ENCODE data around the gene ZNF423. TPM values are rescaled to one million over a fixed set of nuclear protein-coding genes. Genes with fewer than 3 reads are reported as not detected.

ZNF423 gene
- total and polyA plus RNA-seq, 2 experiments from 2014 or later = 14.9 to 41.8 TPM

- no peak for TF ChIP-seq ZNF462 (CRISPR knock-in tag; IDR thresholded peaks at IDR 0.05)
Measured at GRCh38 chr16:49524216-49524946, 331.5 kb downstream of the ZNF423 start (continued).

GRCh38 chr16:49523435-49524159 is 332.3 kb downstream of the ZNF423 start:
- no peaks in the 10 kb centered on the region for H3F3A ChIP-seq (replicated peaks; ENCODE audit: low read depth)
- Mint-ChIP-seq H3K27me3 (ENCODE audit: insufficient read depth, low read depth, poor library complexity) (peaks cover 9% of the 10 kb centered on the region), H3K27ac (no peak overlapping the region), H3K4me1 (peaks cover 16% of the 10 kb centered on the region), H3K36me3 (ENCODE audit: low read depth) (no peaks in the 10 kb centered on the region), H3K4me3 (no peak overlapping the region), H3K9me3 (no peaks in the 10 kb centered on the region)
- H2AFZ ChIP-seq = no peak overlapping the region
- no peaks in the 10 kb centered on the region for H4K20me1 ChIP-seq (replicated peaks; ENCODE audit: insufficient read depth)
- no peak overlapping the region for H3K27ac ChIP-seq (ENCODE audit: low read depth)
- ATAC-seq (no peak), DNase-seq (ENCODE audit: low spot score) (no peak)
- H3K27me3 ChIP-seq (ENCODE audit: insufficient read depth) = no peaks in the 10 kb centered on the region
- no peaks in the 10 kb centered on the region for H3K36me3 ChIP-seq (ENCODE audit: insufficient read depth)
- H3K79me2 ChIP-seq (replicated peaks; ENCODE audit: insufficient read depth) = no peaks in the 10 kb centered on the region
- no peak for TF ChIP-seq EZH2phosphoT487 (IDR thresholded peaks at IDR 0.05; ENCODE audit: unreplicated experiment)
- TF ChIP-seq STAT1 (IDR thresholded peaks at IDR 0.05; ENCODE audit: unreplicated experiment) = no peak
- TF ChIP-seq ZNF331 (CRISPR knock-in tag; IDR thresholded peaks at IDR 0.05; ENCODE audit: low read depth) = no peak
- no peak overlapping the region for H3K4me2 ChIP-seq
- no peak overlapping the region for H3K4me3 ChIP-seq
- H3K9me2 ChIP-seq (ENCODE audit: insufficient read depth) = no peaks in the 10 kb centered on the region
- peaks cover 6% of the 10 kb centered on the region for H3K4me1 ChIP-seq (ENCODE audit: insufficient read depth)
